ENCODE results near the gene GAK. TPM values are rescaled to one million over a fixed set of nuclear protein-coding genes. Genes with fewer than 3 reads are reported as not detected.

Gene GAK
- total RNA-seq, 4 donors from 2014 or later = 50.6 to 1,098 (median 104) TPM

DNA sequence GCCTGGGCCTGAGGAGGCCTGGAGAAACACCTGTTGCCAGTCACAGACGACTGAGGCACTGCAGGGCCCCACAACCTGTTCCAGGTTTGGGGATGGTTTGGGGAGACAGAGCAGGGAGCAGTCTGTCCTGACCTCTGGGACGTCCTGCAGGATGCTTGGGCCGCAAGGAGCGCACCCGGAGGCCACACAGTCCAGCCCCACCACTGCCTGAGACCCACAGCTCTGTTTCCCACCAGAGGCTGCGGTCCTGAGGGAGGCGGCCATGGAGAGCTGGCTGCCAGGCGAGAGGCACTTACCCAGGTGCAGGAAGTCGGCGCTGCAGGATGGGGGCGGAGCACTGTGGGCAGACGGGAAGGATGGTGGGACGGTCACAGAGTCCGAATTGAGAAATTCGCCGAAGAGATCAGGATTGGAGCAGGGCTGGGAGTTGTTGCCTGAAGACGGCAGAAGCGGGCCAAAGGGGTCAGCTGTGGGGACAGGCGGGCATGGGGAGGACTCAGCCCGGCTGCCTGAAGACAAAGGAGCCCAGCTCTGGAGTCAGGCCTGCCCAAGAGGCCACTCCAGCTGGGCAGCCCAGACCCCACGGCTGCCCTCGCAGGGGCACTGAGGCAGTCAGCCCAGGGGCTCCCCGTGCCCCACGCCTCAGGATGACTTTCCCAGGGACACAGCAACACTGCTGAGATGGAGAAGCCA is 65.9 kb downstream of the GAK start:
- Histone ChIP-seq H3K4me1 (no peaks in the 10 kb centered on the region), H3K4me3 (no peak overlapping the region), H3K27me3 (no peaks in the 10 kb centered on the region), H3K9me3 (no peaks in the 10 kb centered on the region), H3K36me3 (no peaks in the 10 kb centered on the region), H3K27ac (no peak overlapping the region)
- DNase-seq = no peak
- TF ChIP-seq POLR2A (IDR thresholded peaks at IDR 0.05) = no peak
- TF ChIP-seq, protein P1, sequence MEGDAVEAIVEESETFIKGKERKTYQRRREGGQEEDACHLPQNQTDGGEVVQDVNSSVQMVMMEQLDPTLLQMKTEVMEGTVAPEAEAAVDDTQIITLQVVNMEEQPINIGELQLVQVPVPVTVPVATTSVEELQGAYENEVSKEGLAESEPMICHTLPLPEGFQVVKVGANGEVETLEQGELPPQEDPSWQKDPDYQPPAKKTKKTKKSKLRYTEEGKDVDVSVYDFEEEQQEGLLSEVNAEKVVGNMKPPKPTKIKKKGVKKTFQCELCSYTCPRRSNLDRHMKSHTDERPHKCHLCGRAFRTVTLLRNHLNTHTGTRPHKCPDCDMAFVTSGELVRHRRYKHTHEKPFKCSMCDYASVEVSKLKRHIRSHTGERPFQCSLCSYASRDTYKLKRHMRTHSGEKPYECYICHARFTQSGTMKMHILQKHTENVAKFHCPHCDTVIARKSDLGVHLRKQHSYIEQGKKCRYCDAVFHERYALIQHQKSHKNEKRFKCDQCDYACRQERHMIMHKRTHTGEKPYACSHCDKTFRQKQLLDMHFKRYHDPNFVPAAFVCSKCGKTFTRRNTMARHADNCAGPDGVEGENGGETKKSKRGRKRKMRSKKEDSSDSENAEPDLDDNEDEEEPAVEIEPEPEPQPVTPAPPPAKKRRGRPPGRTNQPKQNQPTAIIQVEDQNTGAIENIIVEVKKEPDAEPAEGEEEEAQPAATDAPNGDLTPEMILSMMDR (IDR thresholded peaks at IDR 0.05) = no peak
- intact Hi-C loops (cut with DNase I; ENCODE audit: low total_unique reads) = no loop called here

GRCh38 chr4:865572-865971 is 66.5 kb downstream of the GAK start:
- no peak overlapping the region for H3K27ac ChIP-seq
- H3K9me3 ChIP-seq = no peaks in the 10 kb centered on the region
- no peak for DNase-seq
- intact Hi-C loops (cut with DNase I; ENCODE audit: low total_unique reads) = no loop called here
- no peaks in the 10 kb centered on the region for H3K36me3 ChIP-seq
- TF ChIP-seq POLR2A (IDR thresholded peaks at IDR 0.05) = no peak
- TF ChIP-seq, protein P1 (IDR thresholded peaks at IDR 0.05) = no peak
- H3K4me1 ChIP-seq = no peaks in the 10 kb centered on the region
- no peaks in the 10 kb centered on the region for H3K27me3 ChIP-seq
- H3K4me3 ChIP-seq = no peak overlapping the region

DNA sequence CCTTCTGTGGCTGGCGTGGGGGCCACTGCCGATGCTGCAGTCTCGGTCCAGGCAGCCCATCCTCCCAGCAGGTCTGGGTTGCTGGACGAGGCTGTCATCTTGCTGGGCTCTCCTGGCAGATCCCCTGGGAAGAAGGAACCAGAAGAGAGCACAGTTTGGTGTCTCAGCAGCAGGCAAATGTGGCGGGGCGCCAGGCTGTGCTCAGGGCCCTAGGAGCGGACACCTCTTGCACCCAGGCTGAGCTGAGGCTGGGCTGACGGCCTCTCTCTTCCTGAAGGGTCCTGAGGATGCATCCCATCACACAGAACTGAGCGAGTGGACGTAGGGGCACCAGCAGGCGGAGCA is 67.0 kb downstream of the GAK start:
- Histone ChIP-seq H3K36me3 (no peaks in the 10 kb centered on the region), H3K4me3 (no peak overlapping the region), H3K27me3 (no peaks in the 10 kb centered on the region), H3K27ac (no peak overlapping the region), H3K9me3 (no peaks in the 10 kb centered on the region), H3K4me1 (no peaks in the 10 kb centered on the region)
- TF ChIP-seq, protein P1 (IDR thresholded peaks at IDR 0.05) = no peak
- no peak for TF ChIP-seq POLR2A (IDR thresholded peaks at IDR 0.05)
- intact Hi-C loops (cut with DNase I; ENCODE audit: low total_unique reads) = no loop called here
- DNase-seq = no peak

DNA sequence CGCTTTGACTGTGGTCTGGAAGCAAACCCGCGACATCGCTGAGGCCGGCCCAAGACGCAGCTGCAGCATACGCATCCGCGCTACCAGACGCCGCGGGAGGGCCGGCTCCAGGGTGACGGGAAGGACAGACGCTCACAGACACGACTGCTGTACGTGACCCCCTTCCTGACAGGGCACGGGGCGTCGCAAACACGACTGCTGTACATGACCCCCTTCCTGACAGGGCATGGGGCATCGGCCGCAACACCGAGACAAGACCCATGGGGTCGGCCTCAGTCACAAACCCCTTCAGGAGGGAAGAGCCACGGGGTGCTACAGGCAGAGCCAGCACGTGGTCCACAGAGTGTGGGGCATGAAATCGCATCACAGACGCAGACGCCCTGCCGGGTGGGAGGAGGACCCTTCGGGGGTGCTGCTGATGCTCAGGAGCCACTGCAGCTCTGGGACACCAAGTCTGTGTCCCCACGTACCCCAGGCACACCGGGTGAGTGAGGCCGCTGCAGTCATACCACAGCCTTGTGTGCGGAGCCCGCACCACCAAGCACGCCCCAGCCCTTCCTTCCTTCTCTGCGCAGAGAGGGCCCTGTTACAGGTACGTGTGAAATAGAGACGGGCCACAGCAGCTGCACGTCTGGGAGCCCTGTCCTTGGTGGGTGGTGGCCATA is 67.5 kb downstream of the GAK start:
- no peaks in the 10 kb centered on the region for H3K36me3 ChIP-seq
- H3K27ac ChIP-seq = no peak overlapping the region
- TF ChIP-seq, protein P1 (IDR thresholded peaks at IDR 0.05) = no peak
- no peak for TF ChIP-seq POLR2A (IDR thresholded peaks at IDR 0.05)
- intact Hi-C loops (cut with DNase I; ENCODE audit: low total_unique reads) = no loop called here
- no peak for DNase-seq
- no peaks in the 10 kb centered on the region for H3K9me3 ChIP-seq
- no peak overlapping the region for H3K4me3 ChIP-seq
- H3K4me1 ChIP-seq = no peaks in the 10 kb centered on the region
- no peaks in the 10 kb centered on the region for H3K27me3 ChIP-seq

- no peak overlapping the region for H3K27ac ChIP-seq
- TF ChIP-seq, protein P1 (IDR thresholded peaks at IDR 0.05) = no peak
- no peak for TF ChIP-seq POLR2A (IDR thresholded peaks at IDR 0.05)
- H3K4me1 ChIP-seq = no peaks in the 10 kb centered on the region
- intact Hi-C loops (cut with DNase I; ENCODE audit: low total_unique reads) = no loop called here
- H3K27me3 ChIP-seq = no peaks in the 10 kb centered on the region
- no peak overlapping the region for H3K4me3 ChIP-seq
- no peak for DNase-seq
- H3K9me3 ChIP-seq = no peaks in the 10 kb centered on the region
- no peaks in the 10 kb centered on the region for H3K36me3 ChIP-seq
These were observed 71.6 kb downstream of the GAK start for GRCh38 chr4:860561-860960.
